Lung (tissue), 12 donors: ENCODE measurements around the gene ZNF319. TPM values are rescaled to one million over a fixed set of nuclear protein-coding genes. Genes with fewer than 3 reads are reported as not detected.

Experiments
- ATAC-seq: fragments of 200-7000 bp; cut with Tn5 transposase; one replicate; pipeline ENCODE4 v1.9.1; 2020; ENCODE audit warnings: moderate number of reproducible peaks; ENCODE audit not compliant: insufficient read depth, low FRiP score
- DNase-seq, 3 donors: peaks; one replicate each; pipeline ENCODE4 v3.0.0-alpha.2; 2013 to 2017
- H3K27ac ChIP-seq, 2 donors: one replicate each; pipeline ENCODE4 v1.5.1; 2013; ENCODE audit warnings: mild to moderate bottlenecking in 2 of 2, moderate library complexity in 2 of 2, control low read depth in 1 of 2, inconsistent platforms in 1 of 2, low read depth in 1 of 2, low read length in 1 of 2
- H3K27me3 ChIP-seq, 3 donors: one replicate each; pipeline ENCODE4 v1.5.1; 2013; ENCODE audit warnings: low read length in 2 of 3; ENCODE audit not compliant: control insufficient read depth in 3 of 3, insufficient read depth in 3 of 3
- H3K36me3 ChIP-seq, 4 donors: one replicate each; pipeline ENCODE4 v1.5.1; 2013; ENCODE audit warnings: low read length in 4 of 4, mild to moderate bottlenecking in 1 of 4, moderate library complexity in 1 of 4; ENCODE audit not compliant: control insufficient read depth in 4 of 4, insufficient read depth in 4 of 4
- H3K4me1 ChIP-seq, 5 donors: one replicate each; pipeline ENCODE4 v1.5.1; 2013; ENCODE audit warnings: low read length in 5 of 5, mild to moderate bottlenecking in 2 of 5, moderate library complexity in 1 of 5; ENCODE audit not compliant: control insufficient read depth in 5 of 5, insufficient read depth in 5 of 5
- H3K4me3 ChIP-seq: one replicate; pipeline ENCODE4 v1.5.1; 2013; ENCODE audit warnings: mild to moderate bottlenecking, control low read depth, moderate library complexity
- H3K9ac ChIP-seq, 2 donors: one replicate each; pipeline ENCODE4 v1.5.1; 2013; ENCODE audit warnings: low read length in 2 of 2, control low read depth in 1 of 2; ENCODE audit not compliant: insufficient read depth in 1 of 2
- H3K9me3 ChIP-seq, 4 donors: one replicate each; pipeline ENCODE4 v1.5.1; 2013; ENCODE audit warnings: low read length in 3 of 4, mild to moderate bottlenecking in 1 of 4, moderate library complexity in 1 of 4; ENCODE audit not compliant: control insufficient read depth in 4 of 4, insufficient read depth in 3 of 4
- CTCF ChIP-seq: IDR thresholded peaks from 2 replicates; pipeline ENCODE4 v1.5.1; 2012; ENCODE audit warnings: mild to moderate bottlenecking; ENCODE audit errors: control extremely low read depth, extremely low read depth
- WGBS, 2 donors: extraction: QIAGEN DNeasy Blood & Tissue Kit; methylation state at CpG; one replicate each; pipeline ENCODE4 v1.1.7; 2013; 5-methylcytosine and 5-hydroxymethylcytosine counted together
- polyA plus RNA-seq, 2 donors: library from polyadenylated mRNA; stranded (reverse); fragments of 200-250 nt; gene quantifications; one replicate each; pipeline ENCODE4 v1.2.1, GENCODE V29; 2013
- total RNA-seq, 2 donors: library from RNA; depleted of rRNA in 1 of 2; stranded (reverse); fragments of >200 nt in 1 of 2; gene quantifications; one replicate each; pipeline ENCODE4 v1.2.1, GENCODE V29; 2014 to 2021
- donor health status: control.
- donor health status: control.
- donor health status: Bipolar disorder and iron deficiency.
- donor health status: healthy.
- donor health status: DM: yes; HTN: yes; CAD: no.

The ZNF319 gene
- total and polyA plus RNA-seq, 4 donors: 6.0 to 15.3 (median 9.6) TPM

GRCh38 chr16:57959804-57960203 lies 40.7 kb downstream of the ZNF319 start:
- Histone ChIP-seq H3K9ac (no peak overlapping the region), H3K4me3 (no peak overlapping the region), H3K27me3 (no peaks in the 10 kb centered on the region), H3K4me1 (peaks cover 0 to 5% (median 0%) of the 10 kb centered on the region in 5 donors), H3K9me3 (no peaks in the 10 kb centered on the region), H3K27ac (no peak overlapping the region), H3K36me3 (no peaks in the 10 kb centered on the region)
- TF ChIP-seq CTCF: no peak
- no peak for ATAC-seq
- no peak for DNase-seq
- WGBS, 2 donors: 84 to 87% methylated on average over 11 of the region's 11 CpGs

- no peak for TF ChIP-seq CTCF
Measured at GRCh38 chr16:57959121-57959520, 41.4 kb downstream of the ZNF319 start.

DNA sequence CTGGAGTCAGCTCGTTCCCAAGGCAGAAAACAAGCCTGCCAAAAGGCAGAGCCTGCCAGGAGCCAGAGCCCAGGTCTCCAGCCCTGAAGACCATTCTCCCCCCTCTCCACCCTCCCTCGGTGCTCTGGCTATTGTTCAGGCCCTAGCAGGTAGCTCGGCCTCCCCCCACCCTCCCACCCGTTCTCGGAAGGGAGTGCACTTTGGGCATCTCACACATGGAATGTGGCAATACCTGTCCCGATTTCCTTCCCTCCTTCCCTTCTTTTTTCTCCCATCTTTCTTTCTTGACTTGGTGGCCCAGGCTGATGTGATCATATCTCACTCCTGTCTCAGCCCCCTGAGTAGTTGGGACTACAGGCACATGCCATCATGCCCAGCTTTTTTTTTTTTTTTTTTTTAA lies 41.9 kb downstream of the ZNF319 start:
- Histone ChIP-seq H3K4me3 (no peak overlapping the region), H3K36me3 (no peaks in the 10 kb centered on the region), H3K27ac (no peak overlapping the region), H3K4me1 (peaks cover 0 to 5% (median 0%) of the 10 kb centered on the region in 5 donors), H3K9ac (no peak overlapping the region), H3K9me3 (no peaks in the 10 kb centered on the region), H3K27me3 (no peaks in the 10 kb centered on the region)
- TF ChIP-seq CTCF: no peak
- DNase-seq (peak in 1 of 3 donors; percentile 9), ATAC-seq (no peak)
- 62 to 84% methylated on average over 6 of the region's 6 CpGs for WGBS, 2 donors

More at GRCh38 chr16:57959121-57959520, 41.4 kb downstream of the ZNF319 start:
- no peak overlapping the region for H3K4me3 ChIP-seq
- no peak overlapping the region for H3K27ac ChIP-seq
- peaks cover 0 to 5% (median 0%) of the 10 kb centered on the region in 5 donors for H3K4me1 ChIP-seq
- H3K27me3 ChIP-seq: no peaks in the 10 kb centered on the region
- ATAC-seq (no peak), DNase-seq (peak in 2 of 3 donors; percentile 8 to 32)
- H3K36me3 ChIP-seq: no peaks in the 10 kb centered on the region
- no peaks in the 10 kb centered on the region for H3K9me3 ChIP-seq
- 64 to 66% methylated on average over 8 of the region's 8 CpGs for WGBS, 2 donors
- H3K9ac ChIP-seq: no peak overlapping the region
